ENCODE data around the gene DIO3. TPM values are rescaled to one million over a fixed set of nuclear protein-coding genes. Genes with fewer than 3 reads are reported as not detected.

DIO3 gene
- total RNA-seq, 1 donor from 2014 or later = not detected

- H3K4me3 Mint-ChIP-seq = no peak overlapping the region
- peaks cover 29% of the 10 kb centered on the region for H3K27me3 Mint-ChIP-seq
- no peaks in the 10 kb centered on the region for H3K4me1 Mint-ChIP-seq
- POLR2A ChIA-PET = no interaction called here
- ATAC-seq (ENCODE audit: low read depth) (no peak), DNase-seq (no peak)
- no peak for TF ChIP-seq CTCF (IDR thresholded peaks at IDR 0.05)
- H3K9me3 Mint-ChIP-seq = no peaks in the 10 kb centered on the region
- H3K36me3 Mint-ChIP-seq (ENCODE audit: low read depth) = no peaks in the 10 kb centered on the region
- H3K27ac Mint-ChIP-seq = no peak overlapping the region
- CTCF ChIA-PET = no interaction called here
- intact Hi-C loops (cut with micrococcal nuclease) = no loop called here
These were observed 4.6 kb upstream of the DIO3 start for GRCh38 chr14:101556566-101557320.

- Mint-ChIP-seq H3K9me3 (no peaks in the 10 kb centered on the region), H3K36me3 (ENCODE audit: low read depth) (no peaks in the 10 kb centered on the region), H3K27ac (no peak overlapping the region), H3K4me3 (no peak overlapping the region), H3K27me3 (peaks cover 34% of the 10 kb centered on the region), H3K4me1 (no peaks in the 10 kb centered on the region)
- ChIA-PET POLR2A (no interaction called here), CTCF (no interaction called here)
- TF ChIP-seq CTCF (IDR thresholded peaks at IDR 0.05) = no peak
- intact Hi-C loops (cut with micrococcal nuclease) = no loop called here
- DNase-seq (no peak), ATAC-seq (ENCODE audit: low read depth) (no peak)
These were observed 4.0 kb upstream of the DIO3 start for GRCh38 chr14:101557321-101557695.

- Mint-ChIP-seq H3K27me3 (peaks cover 42% of the 10 kb centered on the region), H3K36me3 (ENCODE audit: low read depth) (no peaks in the 10 kb centered on the region), H3K9me3 (no peaks in the 10 kb centered on the region), H3K4me3 (no peak overlapping the region), H3K27ac (no peak overlapping the region), H3K4me1 (peaks cover 2% of the 10 kb centered on the region)
- POLR2A ChIA-PET = no interaction called here
- DNase-seq (no peak), ATAC-seq (ENCODE audit: low read depth) (no peak)
- CTCF ChIA-PET = no interaction called here
- TF ChIP-seq CTCF (IDR thresholded peaks at IDR 0.05) = no peak
- intact Hi-C loops (cut with micrococcal nuclease) = no loop called here
These were observed 3.2 kb upstream of the DIO3 start for GRCh38 chr14:101557811-101558738.

- no peaks in the 10 kb centered on the region for H3K9me3 Mint-ChIP-seq
- DNase-seq (no peak), ATAC-seq (ENCODE audit: low read depth) (no peak)
- peaks cover 5% of the 10 kb centered on the region for H3K4me1 Mint-ChIP-seq
- ChIA-PET CTCF (no interaction called here), POLR2A (no interaction called here)
- H3K36me3 Mint-ChIP-seq (ENCODE audit: low read depth) = no peaks in the 10 kb centered on the region
- H3K27me3 Mint-ChIP-seq = peaks cover 42% of the 10 kb centered on the region
- intact Hi-C loops (cut with micrococcal nuclease) = no loop called here
- H3K27ac Mint-ChIP-seq = no peak overlapping the region
- TF ChIP-seq CTCF (IDR thresholded peaks at IDR 0.05) = no peak
- no peak overlapping the region for H3K4me3 Mint-ChIP-seq
These were observed 2.5 kb upstream of the DIO3 start for GRCh38 chr14:101558739-101559240.

- ATAC-seq (ENCODE audit: low read depth) (no peak), DNase-seq (no peak)
- TF ChIP-seq CTCF (IDR thresholded peaks at IDR 0.05) = no peak
- POLR2A ChIA-PET = no interaction called here
- Mint-ChIP-seq H3K27ac (no peak overlapping the region), H3K9me3 (no peaks in the 10 kb centered on the region), H3K27me3 (peaks cover 42% of the 10 kb centered on the region), H3K4me3 (no peak overlapping the region), H3K4me1 (peaks cover 5% of the 10 kb centered on the region), H3K36me3 (ENCODE audit: low read depth) (no peaks in the 10 kb centered on the region)
- CTCF ChIA-PET = no interaction called here
- intact Hi-C loops (cut with micrococcal nuclease) = no loop called here
These were observed 2.1 kb upstream of the DIO3 start for GRCh38 chr14:101559250-101559623.
